ENCODE data around the gene LBR.
"Not testable (repeated sequence)": the region's sequence is repeated elsewhere in the genome, so short reads cannot be mapped to it uniquely, and the experiment has no call there.

LBR gene

GRCh38 chr1:225422795-225423517, 4.9 kb downstream of the LBR start:
- DNase-seq (ENCODE audit: low read depth), result no peak

- no peak for DNase-seq (ENCODE audit: low read depth)
Observed at GRCh38 chr1:225422031-225422605, 5.7 kb downstream of the LBR start.

- no peak for DNase-seq (ENCODE audit: low read depth)
Observed at GRCh38 chr1:225418598-225418997, 9.2 kb downstream of the LBR start.

GRCh38 chr1:225418059-225418458, 9.8 kb downstream of the LBR start:
- DNase-seq (ENCODE audit: low read depth), result no peak

GRCh38 chr1:225415967-225416745, 11.7 kb downstream of the LBR start:
- no peak for DNase-seq (ENCODE audit: low read depth)

- no peak for DNase-seq (ENCODE audit: low read depth)
Observed at GRCh38 chr1:225415307-225415706, 12.5 kb downstream of the LBR start.

- DNase-seq (ENCODE audit: low read depth), result no peak
Observed at GRCh38 chr1:225413708-225414375, 14.0 kb downstream of the LBR start.

GRCh38 chr1:225412803-225413351, 15.0 kb downstream of the LBR start:
- DNase-seq (ENCODE audit: low read depth), result no peak

GRCh38 chr1:225412321-225412720, 15.5 kb downstream of the LBR start:
- no peak for DNase-seq (ENCODE audit: low read depth)

GRCh38 chr1:225410036-225410435, 17.8 kb downstream of the LBR start:
- DNase-seq (ENCODE audit: low read depth), result no peak

GRCh38 chr1:225409051-225409450, 18.8 kb downstream of the LBR start:
- DNase-seq (ENCODE audit: low read depth), result no peak

- DNase-seq (ENCODE audit: low read depth), result no peak
Observed at GRCh38 chr1:225408249-225408648, 19.6 kb downstream of the LBR start.

- DNase-seq (ENCODE audit: low read depth), result no peak
Observed at GRCh38 chr1:225407755-225408154, 20.1 kb downstream of the LBR start.

GRCh38 chr1:225406976-225407725, 20.7 kb downstream of the LBR start:
- DNase-seq (ENCODE audit: low read depth), result no peak

GRCh38 chr1:225400968-225401367, 26.9 kb downstream of the LBR start:
- DNase-seq (ENCODE audit: low read depth), result no peak

- no peak for DNase-seq (ENCODE audit: low read depth)
Observed at GRCh38 chr1:225396357-225396756, 31.5 kb downstream of the LBR start.

- DNase-seq (ENCODE audit: low read depth), result no peak
Observed at GRCh38 chr1:225389843-225390242, 38.0 kb downstream of the LBR start.

- DNase-seq (ENCODE audit: low read depth), result no peak
Observed at GRCh38 chr1:225388372-225388771, 39.5 kb downstream of the LBR start.

- not testable (repeated sequence) for DNase-seq (ENCODE audit: low read depth)
Observed at GRCh38 chr1:225386860-225387259, 41.0 kb downstream of the LBR start.

GRCh38 chr1:225380691-225381090, 47.1 kb downstream of the LBR start:
- DNase-seq (ENCODE audit: low read depth), result no peak

- DNase-seq (ENCODE audit: low read depth), result peak; percentile 23
Observed at GRCh38 chr1:225378880-225379279, 49.0 kb downstream of the LBR start.

GRCh38 chr1:225374996-225375395, 52.8 kb downstream of the LBR start:
- no peak for DNase-seq (ENCODE audit: low read depth)
